Osteoblast (primary cell): ENCODE measurements around the gene SAP30L. TPM values are rescaled to one million over a fixed set of nuclear protein-coding genes. Genes with fewer than 3 reads are reported as not detected.

Experiments
- DNase-seq: peaks from one replicate; pipeline ENCODE4 v3.0.0; 2011; ENCODE audit warnings: low spot score, mixed read lengths; ENCODE audit not compliant: insufficient read length; ENCODE audit errors: missing footprints
- H2AFZ ChIP-seq: 2 replicates; pipeline ENCODE4 v1.6.0; 2011; ENCODE audit warnings: mild to moderate bottlenecking, low read length
- H3K27ac ChIP-seq: 2 replicates; pipeline ENCODE4 v1.5.1; 2011; ENCODE audit warnings: mild to moderate bottlenecking, low read depth, low read length, moderate library complexity
- H3K27me3 ChIP-seq: 2 replicates; pipeline ENCODE4 v1.6.0; 2012; ENCODE audit warnings: mild to moderate bottlenecking, control low read depth, inconsistent platforms, low read length, moderate library complexity; ENCODE audit not compliant: insufficient read depth
- H3K36me3 ChIP-seq: 2 replicates; pipeline ENCODE4 v1.5.1; 2011; ENCODE audit warnings: mild to moderate bottlenecking, low read length, control low read depth, moderate library complexity; ENCODE audit not compliant: insufficient read depth
- H3K4me1 ChIP-seq: 2 replicates; pipeline ENCODE4 v1.5.1; 2011; ENCODE audit warnings: mild to moderate bottlenecking, low read length, control low read depth, moderate library complexity; ENCODE audit not compliant: insufficient read depth
- H3K4me2 ChIP-seq: 2 replicates; pipeline ENCODE4 v1.6.0; 2011; ENCODE audit warnings: mild to moderate bottlenecking, low read length; ENCODE audit not compliant: insufficient read depth
- H3K4me3 ChIP-seq: fragments of 200-600 bp; sonication (generic); 3 replicates; pipeline ENCODE4 v1.5.1; 2012; ENCODE audit warnings: mild to moderate bottlenecking, low read length, inconsistent platforms; ENCODE audit not compliant: insufficient read depth
- H3K79me2 ChIP-seq: 2 replicates; pipeline ENCODE4 v1.6.0; 2012; ENCODE audit warnings: mild to moderate bottlenecking, low read length, control low read depth, inconsistent platforms; ENCODE audit not compliant: insufficient read depth
- H3K9me3 ChIP-seq: 2 replicates; pipeline ENCODE4 v1.5.1; 2011; ENCODE audit warnings: low read depth, low read length, control low read depth
- H4K20me1 ChIP-seq: 2 replicates; pipeline ENCODE4 v1.6.0; 2012; ENCODE audit warnings: mild to moderate bottlenecking, low read length, control low read depth; ENCODE audit not compliant: insufficient read depth
- total RNA-seq: library from RNA; depleted of rRNA; stranded (reverse); fragments of >200 nt; gene quantifications from 2 replicates; pipeline ENCODE4 v1.2.3, GENCODE V29; 2012
- TF ChIP-seq, protein P1 (sequence below): IDR thresholded peaks from 2 replicates; pipeline ENCODE4 v1.5.1; 2011; ENCODE audit warnings: mild to moderate bottlenecking, low read depth, low read length, moderate library complexity; ENCODE audit errors: extremely low read depth

Gene SAP30L
- total RNA-seq, 1 donor: 32.2 TPM

DNA sequence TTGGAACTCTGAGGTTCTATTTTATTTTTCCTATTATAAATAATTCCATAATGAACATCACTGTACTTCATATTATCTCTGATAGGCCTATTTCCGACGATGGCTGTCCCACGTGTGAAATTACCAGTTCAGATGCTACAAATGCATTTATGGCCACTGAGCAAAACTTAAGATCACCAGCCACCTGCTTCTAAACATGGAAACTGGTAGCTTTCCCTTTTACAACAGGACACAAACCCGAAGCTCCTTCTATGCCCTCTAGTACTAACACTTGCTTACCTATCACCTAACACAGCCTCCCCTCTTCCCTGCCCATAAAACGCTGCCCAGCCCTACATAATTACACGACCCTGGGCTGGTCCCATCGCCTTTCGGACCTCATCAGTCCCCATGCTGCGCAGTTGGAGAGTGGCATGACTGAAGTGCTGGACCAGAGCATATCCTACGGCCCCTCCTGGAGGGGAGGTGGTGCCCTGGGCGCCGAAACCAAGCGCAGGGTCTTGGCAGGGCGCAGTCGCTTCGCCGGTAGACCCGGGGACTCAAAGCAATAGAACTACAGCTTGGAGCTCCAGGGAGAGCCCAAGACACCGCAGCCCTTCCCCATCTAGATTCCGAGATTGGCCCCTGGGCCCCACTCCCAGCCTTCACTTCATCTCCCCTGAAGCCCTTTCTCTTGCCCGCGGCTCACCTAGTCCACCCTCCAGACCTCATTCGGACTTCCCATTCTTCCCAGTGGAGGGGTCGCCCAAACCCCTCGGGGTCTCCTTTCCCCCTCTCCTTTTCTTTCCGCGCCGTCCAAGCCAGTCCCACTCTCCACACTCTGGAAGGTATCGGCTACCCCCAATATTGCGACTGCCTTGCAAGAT lies 1.0 kb upstream of the SAP30L start:
- DNase-seq: peak; percentile 84
- peak overlapping the region; percentile 62 for H3K27ac ChIP-seq
- peaks cover 40% of the 10 kb centered on the region for H3K79me2 ChIP-seq

DNA sequence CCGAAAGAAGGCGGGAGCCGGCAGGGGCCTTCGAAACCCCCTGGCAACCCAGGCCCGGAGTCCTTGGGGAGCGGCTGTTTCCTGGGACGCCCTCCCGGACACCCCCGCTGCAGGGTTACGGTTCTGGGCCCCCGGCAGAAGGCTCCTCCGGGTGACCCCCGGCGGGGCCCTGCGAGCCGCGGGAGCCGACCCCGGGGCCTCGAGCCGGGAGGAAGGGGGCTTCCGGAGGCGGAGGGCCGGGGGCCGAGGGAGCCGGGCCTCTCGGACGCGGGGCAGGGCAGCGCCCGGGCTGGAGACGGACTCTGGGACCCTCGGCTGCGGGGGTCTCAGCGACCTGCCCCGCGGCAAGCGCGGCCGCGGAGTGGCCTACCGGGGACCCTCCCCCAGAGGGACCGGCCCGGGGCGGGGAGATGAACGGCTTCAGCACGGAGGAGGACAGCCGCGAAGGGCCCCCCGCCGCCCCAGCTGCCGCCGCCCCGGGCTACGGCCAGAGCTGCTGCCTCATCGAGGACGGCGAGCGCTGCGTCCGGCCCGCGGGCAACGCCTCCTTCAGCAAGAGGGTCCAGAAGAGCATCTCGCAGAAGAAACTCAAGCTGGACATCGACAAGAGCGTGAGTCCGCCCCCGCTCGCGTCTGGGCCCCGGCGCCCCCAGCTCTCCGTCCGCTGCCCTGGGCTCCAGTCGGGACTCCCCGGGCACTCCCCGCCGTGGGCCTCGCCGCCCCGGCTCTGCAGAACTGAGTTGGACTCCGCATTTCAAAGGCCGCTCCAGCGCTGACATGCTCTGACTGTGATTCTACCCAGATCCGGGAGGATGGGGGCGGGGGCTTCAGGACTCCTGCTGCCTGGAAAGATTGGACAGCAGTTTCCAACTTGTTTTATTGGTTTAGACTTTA lies 645 bp downstream of the SAP30L start:
- no peaks in the 10 kb centered on the region for H3K27me3 ChIP-seq
- H3K4me2 ChIP-seq: peak overlapping the region; percentile 98
- DNase-seq: peak; percentile 95
- no peaks in the 10 kb centered on the region for H3K9me3 ChIP-seq
- H3K79me2 ChIP-seq: peaks cover 53% of the 10 kb centered on the region
- peak overlapping the region; percentile 83 for H2AFZ ChIP-seq
- H3K27ac ChIP-seq: peak overlapping the region; percentile 47
- H3K4me3 ChIP-seq: peak overlapping the region; percentile 97
- TF ChIP-seq, protein P1, sequence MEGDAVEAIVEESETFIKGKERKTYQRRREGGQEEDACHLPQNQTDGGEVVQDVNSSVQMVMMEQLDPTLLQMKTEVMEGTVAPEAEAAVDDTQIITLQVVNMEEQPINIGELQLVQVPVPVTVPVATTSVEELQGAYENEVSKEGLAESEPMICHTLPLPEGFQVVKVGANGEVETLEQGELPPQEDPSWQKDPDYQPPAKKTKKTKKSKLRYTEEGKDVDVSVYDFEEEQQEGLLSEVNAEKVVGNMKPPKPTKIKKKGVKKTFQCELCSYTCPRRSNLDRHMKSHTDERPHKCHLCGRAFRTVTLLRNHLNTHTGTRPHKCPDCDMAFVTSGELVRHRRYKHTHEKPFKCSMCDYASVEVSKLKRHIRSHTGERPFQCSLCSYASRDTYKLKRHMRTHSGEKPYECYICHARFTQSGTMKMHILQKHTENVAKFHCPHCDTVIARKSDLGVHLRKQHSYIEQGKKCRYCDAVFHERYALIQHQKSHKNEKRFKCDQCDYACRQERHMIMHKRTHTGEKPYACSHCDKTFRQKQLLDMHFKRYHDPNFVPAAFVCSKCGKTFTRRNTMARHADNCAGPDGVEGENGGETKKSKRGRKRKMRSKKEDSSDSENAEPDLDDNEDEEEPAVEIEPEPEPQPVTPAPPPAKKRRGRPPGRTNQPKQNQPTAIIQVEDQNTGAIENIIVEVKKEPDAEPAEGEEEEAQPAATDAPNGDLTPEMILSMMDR: no peak
- peaks cover 21% of the 10 kb centered on the region for H4K20me1 ChIP-seq
- H3K36me3 ChIP-seq: peaks cover 12% of the 10 kb centered on the region
- H3K4me1 ChIP-seq: peaks cover 15% of the 10 kb centered on the region

More for the DNA sequence above, 1.0 kb upstream of the SAP30L start:
- Histone ChIP-seq H3K27me3 (no peaks in the 10 kb centered on the region), H3K4me1 (peaks cover 15% of the 10 kb centered on the region), H4K20me1 (peaks cover 18% of the 10 kb centered on the region), H3K4me2 (peak overlapping the region; percentile 95), H3K4me3 (peak overlapping the region; percentile 97), H3K9me3 (no peaks in the 10 kb centered on the region), H2AFZ (peak overlapping the region; percentile 99), H3K36me3 (peaks cover 5% of the 10 kb centered on the region)
- TF ChIP-seq, protein P1: no peak

DNA sequence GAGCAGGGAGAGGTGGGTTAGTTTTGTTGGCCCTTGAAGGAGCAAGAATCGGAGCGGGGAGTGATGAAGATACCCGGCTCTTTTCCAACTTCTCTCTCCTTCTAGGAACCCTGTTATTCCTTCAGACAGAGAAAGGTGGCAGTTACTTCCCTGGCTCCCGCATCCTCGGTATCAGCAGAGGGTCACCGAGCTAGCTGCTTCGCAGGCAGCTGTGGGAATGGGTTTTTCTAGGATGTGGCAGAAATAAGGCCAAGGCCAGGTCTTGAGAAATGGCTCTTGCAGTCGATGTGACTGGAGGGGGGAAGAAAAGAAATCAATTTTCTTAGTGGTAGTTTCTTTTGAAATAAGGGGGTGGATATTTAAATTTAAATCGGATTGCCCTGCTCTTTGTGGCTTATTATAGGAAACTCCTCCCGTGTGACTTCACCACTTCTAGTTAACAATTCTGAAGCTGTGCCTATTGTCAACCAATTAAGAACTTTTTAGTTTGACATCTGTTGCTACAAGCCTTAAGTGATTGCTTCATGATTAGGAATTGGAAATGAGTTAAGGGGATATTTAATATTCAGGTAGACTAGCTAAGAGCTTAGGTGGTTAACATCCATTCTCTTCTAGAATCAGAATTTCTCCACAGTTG lies 1.4 kb downstream of the SAP30L start:
- peak overlapping the region; percentile 97 for H3K4me3 ChIP-seq
- peak overlapping the region; percentile 83 for H2AFZ ChIP-seq
- peak overlapping the region; percentile 98 for H3K4me2 ChIP-seq
- no peaks in the 10 kb centered on the region for H3K27me3 ChIP-seq
- no peaks in the 10 kb centered on the region for H3K9me3 ChIP-seq
- H3K36me3 ChIP-seq: peaks cover 12% of the 10 kb centered on the region
- H3K4me1 ChIP-seq: peaks cover 15% of the 10 kb centered on the region
- DNase-seq: no peak
- peaks cover 53% of the 10 kb centered on the region for H3K79me2 ChIP-seq
- TF ChIP-seq, protein P1: no peak
- H4K20me1 ChIP-seq: peaks cover 21% of the 10 kb centered on the region
- H3K27ac ChIP-seq: peak overlapping the region; percentile 47
